ENCODE results near the gene LUZP1. TPM values are rescaled to one million over a fixed set of nuclear protein-coding genes. Genes with fewer than 3 reads are reported as not detected.

LUZP1 gene
- total and polyA plus RNA-seq, 10 donors = 1.7 to 51.6 (median 31.6) TPM

DNA sequence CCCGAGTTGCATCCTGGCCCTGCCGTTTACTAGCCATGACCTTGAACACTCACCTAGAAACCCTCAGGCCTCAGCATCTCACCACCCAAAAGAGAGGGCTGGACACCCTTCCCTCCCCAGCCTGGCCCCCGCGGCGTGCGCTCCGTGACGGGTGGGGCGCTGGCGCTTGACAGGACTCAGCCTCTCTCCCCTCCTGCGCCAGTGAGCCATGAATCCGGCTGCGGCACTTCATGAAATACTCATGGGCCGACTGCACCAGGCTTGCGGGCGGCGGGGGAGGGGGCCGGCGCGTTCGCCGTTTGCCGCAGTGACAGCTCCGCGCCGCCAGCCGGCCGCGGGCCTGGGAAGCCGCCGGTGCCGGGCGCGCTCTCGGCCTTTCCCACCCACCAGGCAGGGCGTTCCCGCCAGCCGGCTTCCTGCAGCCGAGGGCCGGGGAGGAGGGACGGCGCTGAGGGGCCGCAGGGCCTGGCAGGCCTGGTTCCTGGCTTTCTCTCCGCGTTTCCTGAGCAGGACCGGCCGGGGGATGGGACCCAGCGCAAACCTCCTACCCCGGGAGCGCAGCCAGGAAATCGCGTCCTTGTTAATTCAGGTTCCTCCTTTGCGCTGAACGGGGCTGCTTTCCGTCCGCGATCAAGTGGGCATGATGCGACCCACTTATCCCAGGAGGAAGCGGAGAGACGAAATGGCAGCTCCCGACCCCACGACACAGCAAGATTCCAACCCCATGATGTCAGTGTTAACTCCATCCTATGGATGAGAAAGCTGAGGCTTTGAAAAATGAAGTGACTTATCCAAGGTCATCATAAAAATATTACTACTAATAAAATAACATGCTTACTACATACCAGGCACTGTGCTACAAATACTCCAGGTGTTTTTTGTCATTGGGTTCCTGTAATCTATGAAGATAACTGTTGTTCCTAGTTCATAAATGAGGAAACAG is 9.1 kb upstream of the LUZP1 start:
- peak overlapping the region; percentile 43 to 89 (median 86) for H3K27ac ChIP-seq
- peak overlapping the region; percentile 15 to 72 (median 50) for H3K4me3 ChIP-seq
- intact Hi-C loops (cut with DNase I; ENCODE audit: low total_unique reads) = no loop called here
- TF ChIP-seq, protein P1, sequence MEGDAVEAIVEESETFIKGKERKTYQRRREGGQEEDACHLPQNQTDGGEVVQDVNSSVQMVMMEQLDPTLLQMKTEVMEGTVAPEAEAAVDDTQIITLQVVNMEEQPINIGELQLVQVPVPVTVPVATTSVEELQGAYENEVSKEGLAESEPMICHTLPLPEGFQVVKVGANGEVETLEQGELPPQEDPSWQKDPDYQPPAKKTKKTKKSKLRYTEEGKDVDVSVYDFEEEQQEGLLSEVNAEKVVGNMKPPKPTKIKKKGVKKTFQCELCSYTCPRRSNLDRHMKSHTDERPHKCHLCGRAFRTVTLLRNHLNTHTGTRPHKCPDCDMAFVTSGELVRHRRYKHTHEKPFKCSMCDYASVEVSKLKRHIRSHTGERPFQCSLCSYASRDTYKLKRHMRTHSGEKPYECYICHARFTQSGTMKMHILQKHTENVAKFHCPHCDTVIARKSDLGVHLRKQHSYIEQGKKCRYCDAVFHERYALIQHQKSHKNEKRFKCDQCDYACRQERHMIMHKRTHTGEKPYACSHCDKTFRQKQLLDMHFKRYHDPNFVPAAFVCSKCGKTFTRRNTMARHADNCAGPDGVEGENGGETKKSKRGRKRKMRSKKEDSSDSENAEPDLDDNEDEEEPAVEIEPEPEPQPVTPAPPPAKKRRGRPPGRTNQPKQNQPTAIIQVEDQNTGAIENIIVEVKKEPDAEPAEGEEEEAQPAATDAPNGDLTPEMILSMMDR (IDR thresholded peaks at IDR 0.05 in 8 of 11, conservative IDR thresholded peaks at IDR 0.05 in 3 of 11) = peak in 6 of 11 experiments; percentile 17 to 51 (median 34)
- TF ChIP-seq POLR2A (IDR thresholded peaks at IDR 0.05) (no peak), POLR2AphosphoS5 (IDR thresholded peaks at IDR 0.05) (peak; percentile 73 to 88 (median 84))
- peak; percentile 94 for DNase-seq
- peaks cover 5 to 53% (median 31%) of the 10 kb centered on the region in 6 donors for H3K4me1 ChIP-seq
- no peaks in the 10 kb centered on the region for H3K36me3 ChIP-seq
- 2 to 3% (median 3%) methylated on average over 35 to 62 of the region's 62 CpGs for WGBS, 5 donors
- peaks cover 0 to 12% (median 0%) of the 10 kb centered on the region in 7 donors for H3K27me3 ChIP-seq (replicated peaks in 1 of 7)
- no peaks in the 10 kb centered on the region for H3K9me3 ChIP-seq

- H3K4me3 ChIP-seq = peak overlapping the region; percentile 15 to 72 (median 50)
- DNase-seq = no peak
- H3K4me1 ChIP-seq = peaks cover 5 to 53% (median 31%) of the 10 kb centered on the region in 6 donors
- intact Hi-C loops (cut with DNase I; ENCODE audit: low total_unique reads) = no loop called here
- WGBS, 5 donors = 24 to 40% (median 31%) methylated on average over 10 of the region's 10 CpGs
- H3K27me3 ChIP-seq (replicated peaks in 1 of 7) = peaks cover 0 to 12% (median 0%) of the 10 kb centered on the region in 7 donors
- peak overlapping the region; percentile 43 to 89 (median 86) for H3K27ac ChIP-seq
- no peaks in the 10 kb centered on the region for H3K36me3 ChIP-seq
- H3K9me3 ChIP-seq = no peaks in the 10 kb centered on the region
- TF ChIP-seq POLR2AphosphoS5 (IDR thresholded peaks at IDR 0.05) = no peak
- TF ChIP-seq, protein P1 (IDR thresholded peaks at IDR 0.05 in 8 of 11, conservative IDR thresholded peaks at IDR 0.05 in 3 of 11) = no peak
- TF ChIP-seq POLR2A (IDR thresholded peaks at IDR 0.05) = no peak
These were observed 8.4 kb upstream of the LUZP1 start for GRCh38 chr1:23177031-23177430.

GRCh38 chr1:23174426-23175110 is 5.9 kb upstream of the LUZP1 start:
- peaks cover 0 to 12% (median 0%) of the 10 kb centered on the region in 7 donors for H3K27me3 ChIP-seq (replicated peaks in 1 of 7)
- no peak for DNase-seq
- intact Hi-C loops (cut with DNase I; ENCODE audit: low total_unique reads) = no loop called here
- no peaks in the 10 kb centered on the region for H3K9me3 ChIP-seq
- no peak overlapping the region for H3K4me3 ChIP-seq
- no peaks in the 10 kb centered on the region for H3K36me3 ChIP-seq
- peaks cover 5 to 75% (median 38%) of the 10 kb centered on the region in 6 donors for H3K4me1 ChIP-seq
- WGBS, 5 donors = 36 to 81% (median 53%) methylated on average over 1 of the region's 1 CpG
- H3K27ac ChIP-seq = no peak overlapping the region
- TF ChIP-seq POLR2A (IDR thresholded peaks at IDR 0.05) = no peak
- no peak for TF ChIP-seq POLR2AphosphoS5 (IDR thresholded peaks at IDR 0.05)
- TF ChIP-seq, protein P1 (IDR thresholded peaks at IDR 0.05 in 8 of 11, conservative IDR thresholded peaks at IDR 0.05 in 3 of 11) = no peak
